HCT116 (cell line): ENCODE measurements around the gene LRCH1.

Experiments
- EZH2 ChIP-seq: fragments of 200-600 bp; sonication (generic); IDR thresholded peaks from 2 replicates; pipeline ENCODE4 v1.6.1; 2017; ENCODE audit warnings: antibody characterized with exemption, mixed run types
- YY1 ChIP-seq: IDR thresholded peaks from 2 replicates; pipeline ENCODE4 v1.6.1; 2011; ENCODE audit warnings: low read length, low read depth, moderate library complexity, mild to moderate bottlenecking; ENCODE audit not compliant: insufficient replicate concordance; ENCODE audit errors: extremely low read depth
- TF ChIP-seq, protein P1 (sequence below): IDR thresholded peaks from 2 replicates; pipeline ENCODE4 v1.6.1; 2011; ENCODE audit warnings: mild to moderate bottlenecking, low read length, moderate library complexity; ENCODE audit not compliant: insufficient replicate concordance; ENCODE audit errors: extremely low read depth
- TF ChIP-seq, protein P2 (sequence below), 3 experiments: fragments of 200-600 bp in 1 of 3; sonication (generic) in 1 of 3; IDR thresholded peaks in 2 of 3; conservative IDR thresholded peaks in 1 of 3; 2 replicates each; pipeline ENCODE4 v1.5.1; 2012 to 2017; ENCODE audit warnings: low read depth in 2 of 3, low read length in 2 of 3, antibody characterized with exemption in 1 of 3, borderline replicate concordance in 1 of 3, control low read depth in 1 of 3, mild to moderate bottlenecking in 1 of 3, mixed read lengths in 1 of 3, mixed run types in 1 of 3, moderate library complexity in 1 of 3; ENCODE audit not compliant: insufficient read depth in 1 of 3

DNA sequence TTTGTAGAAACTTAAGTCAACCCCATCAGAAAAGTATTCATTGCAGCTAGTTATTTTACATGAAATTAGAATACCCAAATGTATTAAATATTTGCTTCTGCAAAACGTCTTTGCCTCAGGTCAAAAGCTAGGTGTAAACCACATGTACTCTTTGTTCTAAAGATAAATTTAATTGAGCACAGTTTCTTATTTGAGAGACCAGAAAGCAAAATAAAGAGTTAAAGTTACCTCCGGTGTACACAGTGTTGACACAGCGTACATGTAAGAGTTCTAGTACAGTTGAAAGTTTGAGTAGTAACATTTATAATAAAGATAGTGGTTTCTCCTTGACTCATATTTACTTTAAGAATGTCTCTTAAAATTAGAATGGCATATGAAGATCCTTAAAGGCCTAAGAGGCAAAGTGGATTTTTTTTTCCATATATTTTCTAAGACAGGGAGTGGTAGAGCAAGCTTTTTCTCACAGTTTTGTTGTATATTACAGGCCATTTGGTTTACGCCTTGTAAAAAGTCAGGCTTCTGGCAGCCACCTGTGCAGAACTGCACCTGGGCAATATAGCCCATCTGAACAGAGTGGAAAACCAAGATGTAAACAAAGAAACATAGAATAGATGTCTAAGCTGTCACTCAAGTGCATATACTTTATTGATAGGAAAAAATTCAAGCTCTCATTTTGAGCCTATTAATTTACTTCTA, 2.9 kb downstream of the LRCH1 start:
- TF ChIP-seq, protein P1, sequence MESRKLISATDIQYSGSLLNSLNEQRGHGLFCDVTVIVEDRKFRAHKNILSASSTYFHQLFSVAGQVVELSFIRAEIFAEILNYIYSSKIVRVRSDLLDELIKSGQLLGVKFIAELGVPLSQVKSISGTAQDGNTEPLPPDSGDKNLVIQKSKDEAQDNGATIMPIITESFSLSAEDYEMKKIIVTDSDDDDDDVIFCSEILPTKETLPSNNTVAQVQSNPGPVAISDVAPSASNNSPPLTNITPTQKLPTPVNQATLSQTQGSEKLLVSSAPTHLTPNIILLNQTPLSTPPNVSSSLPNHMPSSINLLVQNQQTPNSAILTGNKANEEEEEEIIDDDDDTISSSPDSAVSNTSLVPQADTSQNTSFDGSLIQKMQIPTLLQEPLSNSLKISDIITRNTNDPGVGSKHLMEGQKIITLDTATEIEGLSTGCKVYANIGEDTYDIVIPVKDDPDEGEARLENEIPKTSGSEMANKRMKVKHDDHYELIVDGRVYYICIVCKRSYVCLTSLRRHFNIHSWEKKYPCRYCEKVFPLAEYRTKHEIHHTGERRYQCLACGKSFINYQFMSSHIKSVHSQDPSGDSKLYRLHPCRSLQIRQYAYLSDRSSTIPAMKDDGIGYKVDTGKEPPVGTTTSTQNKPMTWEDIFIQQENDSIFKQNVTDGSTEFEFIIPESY: no peak
- TF ChIP-seq, protein P2, sequence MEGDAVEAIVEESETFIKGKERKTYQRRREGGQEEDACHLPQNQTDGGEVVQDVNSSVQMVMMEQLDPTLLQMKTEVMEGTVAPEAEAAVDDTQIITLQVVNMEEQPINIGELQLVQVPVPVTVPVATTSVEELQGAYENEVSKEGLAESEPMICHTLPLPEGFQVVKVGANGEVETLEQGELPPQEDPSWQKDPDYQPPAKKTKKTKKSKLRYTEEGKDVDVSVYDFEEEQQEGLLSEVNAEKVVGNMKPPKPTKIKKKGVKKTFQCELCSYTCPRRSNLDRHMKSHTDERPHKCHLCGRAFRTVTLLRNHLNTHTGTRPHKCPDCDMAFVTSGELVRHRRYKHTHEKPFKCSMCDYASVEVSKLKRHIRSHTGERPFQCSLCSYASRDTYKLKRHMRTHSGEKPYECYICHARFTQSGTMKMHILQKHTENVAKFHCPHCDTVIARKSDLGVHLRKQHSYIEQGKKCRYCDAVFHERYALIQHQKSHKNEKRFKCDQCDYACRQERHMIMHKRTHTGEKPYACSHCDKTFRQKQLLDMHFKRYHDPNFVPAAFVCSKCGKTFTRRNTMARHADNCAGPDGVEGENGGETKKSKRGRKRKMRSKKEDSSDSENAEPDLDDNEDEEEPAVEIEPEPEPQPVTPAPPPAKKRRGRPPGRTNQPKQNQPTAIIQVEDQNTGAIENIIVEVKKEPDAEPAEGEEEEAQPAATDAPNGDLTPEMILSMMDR (IDR thresholded peaks at IDR 0.05 in 2 of 3, conservative IDR thresholded peaks at IDR 0.05 in 1 of 3; ENCODE audit: borderline replicate concordance in 1 of 3, insufficient read depth in 1 of 3, low read depth in 2 of 3, low read length in 2 of 3): no peak
- TF ChIP-seq EZH2: no peak
- no peak for TF ChIP-seq YY1
